HG02759 (cell line): ENCODE results near the gene RASA3.

ENCODE experiments used
- ATAC-seq: cut with Tn5 transposase; IDR thresholded peaks from one replicate; pipeline ENCODE4 v1.9.1; 2021; ENCODE audit warnings: mild to moderate bottlenecking, moderate library complexity; ENCODE audit not compliant: unreplicated experiment

RASA3 gene

GRCh38 chr13:114039471-114040141 lies 92.8 kb downstream of the RASA3 start:
- ATAC-seq: no peak

- no peak for ATAC-seq
These were observed 93.5 kb downstream of the RASA3 start for GRCh38 chr13:114038900-114039299.

GRCh38 chr13:114038211-114038613 lies 94.2 kb downstream of the RASA3 start:
- ATAC-seq: no peak

GRCh38 chr13:114037674-114038073 lies 94.7 kb downstream of the RASA3 start:
- ATAC-seq: no peak

GRCh38 chr13:114035583-114036531 lies 96.6 kb downstream of the RASA3 start:
- ATAC-seq: no peak

GRCh38 chr13:114035186-114035582 lies 97.2 kb downstream of the RASA3 start:
- no peak for ATAC-seq

GRCh38 chr13:114034481-114034891 lies 97.9 kb downstream of the RASA3 start:
- no peak for ATAC-seq

GRCh38 chr13:114033541-114034315 lies 98.7 kb downstream of the RASA3 start:
- ATAC-seq: no peak

- no peak for ATAC-seq
These were observed 100.2 kb downstream of the RASA3 start for GRCh38 chr13:114032126-114032799.

GRCh38 chr13:114031631-114032030 lies 100.8 kb downstream of the RASA3 start:
- no peak for ATAC-seq

- no peak for ATAC-seq
These were observed 101.5 kb downstream of the RASA3 start for GRCh38 chr13:114030666-114031610.

GRCh38 chr13:114029866-114030625 lies 102.4 kb downstream of the RASA3 start:
- ATAC-seq: no peak

- ATAC-seq: no peak
These were observed 104.6 kb downstream of the RASA3 start for GRCh38 chr13:114027826-114028225.

- no peak for ATAC-seq
These were observed 105.2 kb downstream of the RASA3 start for GRCh38 chr13:114027046-114027715.

- ATAC-seq: no peak
These were observed 105.9 kb downstream of the RASA3 start for GRCh38 chr13:114026481-114026880.

GRCh38 chr13:114025714-114026431 lies 106.5 kb downstream of the RASA3 start:
- no peak for ATAC-seq

GRCh38 chr13:114025405-114025713 lies 107.1 kb downstream of the RASA3 start:
- no peak for ATAC-seq
